ENCODE measurements around the gene SLC24A3.

DNA sequence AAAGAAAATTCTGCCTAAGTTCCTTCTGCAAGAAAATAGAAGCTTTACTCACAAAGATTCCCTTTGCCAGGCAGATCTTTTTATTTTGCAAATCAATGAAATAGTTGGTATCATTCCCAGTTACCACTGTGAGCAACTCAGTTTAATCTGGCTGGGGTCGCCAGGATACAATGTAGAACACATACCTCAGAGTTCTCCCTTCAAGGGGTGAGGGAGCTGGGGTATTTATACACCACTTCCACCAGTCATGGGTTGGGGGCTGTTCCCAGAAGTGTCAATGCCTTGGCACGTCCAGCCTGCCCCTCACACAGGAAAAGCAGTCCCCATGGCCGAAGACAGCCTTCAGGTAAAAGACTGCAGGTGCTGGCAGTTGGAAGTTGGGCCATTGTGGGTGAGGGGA, 86.2 kb downstream of the SLC24A3 start:
- TF ChIP-seq ZNF621 (tag by site-specific recombination; IDR thresholded peaks at IDR 0.05) (no peak), ZBTB1 (tag by site-specific recombination; IDR thresholded peaks at IDR 0.05) (no peak)
